Measurements from ENCODE around the gene PPIL6. TPM values are rescaled to one million over a fixed set of nuclear protein-coding genes. Genes with fewer than 3 reads are reported as not detected.

Gene PPIL6
- total RNA-seq, 1 experiment from 2014 or later = 3.9 TPM

DNA sequence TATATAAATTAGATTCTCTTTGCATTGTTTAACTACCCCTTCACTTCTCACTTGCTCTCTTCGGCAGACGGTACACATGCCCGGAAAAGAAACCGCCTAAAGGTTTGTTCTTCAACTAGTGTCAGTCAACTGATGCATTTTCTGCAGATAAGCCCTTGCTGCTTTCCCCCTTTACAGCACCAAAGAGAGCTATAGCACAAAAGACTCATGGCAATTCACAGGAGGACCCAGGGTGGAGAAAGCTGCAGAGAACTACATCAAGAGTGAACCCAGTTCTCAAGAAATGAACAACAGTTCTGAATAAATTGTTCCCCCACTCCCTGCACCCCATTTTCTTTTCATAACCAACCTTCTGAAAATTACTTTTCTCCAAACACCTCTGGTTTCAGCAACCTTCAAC, 67.1 kb downstream of the PPIL6 start:
- CTCF ChIA-PET = interaction anchor here (0.6 to 1.0 kb wide), 2 partner anchors 9 to 10 kb away, joined by 3 to 4 read pairs; partner anchors contain the start of gene CD164
- H3K27ac Mint-ChIP-seq (ENCODE audit: low read depth, unreplicated experiment) = peak overlapping the region; percentile 77
- TF ChIP-seq, protein P1, sequence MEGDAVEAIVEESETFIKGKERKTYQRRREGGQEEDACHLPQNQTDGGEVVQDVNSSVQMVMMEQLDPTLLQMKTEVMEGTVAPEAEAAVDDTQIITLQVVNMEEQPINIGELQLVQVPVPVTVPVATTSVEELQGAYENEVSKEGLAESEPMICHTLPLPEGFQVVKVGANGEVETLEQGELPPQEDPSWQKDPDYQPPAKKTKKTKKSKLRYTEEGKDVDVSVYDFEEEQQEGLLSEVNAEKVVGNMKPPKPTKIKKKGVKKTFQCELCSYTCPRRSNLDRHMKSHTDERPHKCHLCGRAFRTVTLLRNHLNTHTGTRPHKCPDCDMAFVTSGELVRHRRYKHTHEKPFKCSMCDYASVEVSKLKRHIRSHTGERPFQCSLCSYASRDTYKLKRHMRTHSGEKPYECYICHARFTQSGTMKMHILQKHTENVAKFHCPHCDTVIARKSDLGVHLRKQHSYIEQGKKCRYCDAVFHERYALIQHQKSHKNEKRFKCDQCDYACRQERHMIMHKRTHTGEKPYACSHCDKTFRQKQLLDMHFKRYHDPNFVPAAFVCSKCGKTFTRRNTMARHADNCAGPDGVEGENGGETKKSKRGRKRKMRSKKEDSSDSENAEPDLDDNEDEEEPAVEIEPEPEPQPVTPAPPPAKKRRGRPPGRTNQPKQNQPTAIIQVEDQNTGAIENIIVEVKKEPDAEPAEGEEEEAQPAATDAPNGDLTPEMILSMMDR (IDR thresholded peaks at IDR 0.05; ENCODE audit: unreplicated experiment) = no peak

DNA sequence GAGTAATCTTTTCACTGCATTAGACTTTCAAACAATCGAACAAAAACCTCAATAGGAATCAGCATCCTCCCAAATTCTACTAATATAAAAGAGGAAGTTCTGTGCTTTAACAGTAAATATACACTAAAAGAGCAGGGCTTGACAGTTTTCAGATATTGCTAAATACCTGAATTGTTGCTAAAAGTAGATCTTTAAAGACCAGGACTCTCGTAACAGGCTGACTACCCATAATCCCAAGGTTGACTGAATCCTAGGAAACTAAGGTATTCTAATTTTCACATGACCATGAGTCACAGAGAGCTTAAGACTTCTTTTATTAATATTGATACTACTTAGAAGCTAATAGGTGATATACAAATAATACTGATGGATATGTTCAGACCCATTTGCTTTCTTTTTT, 68.3 kb downstream of the PPIL6 start:
- intact Hi-C loops (cut with micrococcal nuclease) = no loop called here
- Mint-ChIP-seq H3K4me3 (ENCODE audit: unreplicated experiment) (no peak overlapping the region), H3K27me3 (ENCODE audit: insufficient read depth, unreplicated experiment) (no peaks in the 10 kb centered on the region), H3K4me1 (ENCODE audit: insufficient read depth, unreplicated experiment) (peaks cover 19% of the 10 kb centered on the region), H3K27ac (ENCODE audit: low read depth, unreplicated experiment) (peak overlapping the region; percentile 17), H3K9me3 (ENCODE audit: unreplicated experiment) (peaks cover 7% of the 10 kb centered on the region), H3K36me3 (ENCODE audit: insufficient read depth, unreplicated experiment) (peaks cover 80% of the 10 kb centered on the region)
- no TSS peak for BruUV-seq (replicated peaks)
- TF ChIP-seq, protein P1 (IDR thresholded peaks at IDR 0.05; ENCODE audit: unreplicated experiment) = no peak
- ChIA-PET CTCF (interaction anchor here (2.5 kb wide), 1 partner anchor 11 kb away, joined by 15 read pairs; the partner anchor contains the start of gene CD164), POLR2A (interaction anchor here (1.2 kb wide), 1 partner anchor 11 kb away, joined by 5 read pairs; the partner anchor contains the start of gene CD164)
- no peak for DNase-seq (ENCODE audit: unreplicated experiment)

More for the DNA sequence above, 67.1 kb downstream of the PPIL6 start:
- Mint-ChIP-seq H3K27me3 (ENCODE audit: insufficient read depth, unreplicated experiment) (no peaks in the 10 kb centered on the region), H3K9me3 (ENCODE audit: unreplicated experiment) (peaks cover 7% of the 10 kb centered on the region), H3K4me3 (ENCODE audit: unreplicated experiment) (no peak overlapping the region), H3K36me3 (ENCODE audit: insufficient read depth, unreplicated experiment) (peaks cover 82% of the 10 kb centered on the region), H3K4me1 (ENCODE audit: insufficient read depth, unreplicated experiment) (peaks cover 27% of the 10 kb centered on the region)
- no peak for DNase-seq (ENCODE audit: unreplicated experiment)
- POLR2A ChIA-PET = interaction anchor here (0.6 to 1.4 kb wide), 3 partner anchors 9 to 1443 kb away, joined by 3 to 5 read pairs (median 4); partner anchors contain the start of gene CD164
- BruUV-seq (replicated peaks) = no TSS peak
- intact Hi-C loops (cut with micrococcal nuclease) = no loop called here

DNA sequence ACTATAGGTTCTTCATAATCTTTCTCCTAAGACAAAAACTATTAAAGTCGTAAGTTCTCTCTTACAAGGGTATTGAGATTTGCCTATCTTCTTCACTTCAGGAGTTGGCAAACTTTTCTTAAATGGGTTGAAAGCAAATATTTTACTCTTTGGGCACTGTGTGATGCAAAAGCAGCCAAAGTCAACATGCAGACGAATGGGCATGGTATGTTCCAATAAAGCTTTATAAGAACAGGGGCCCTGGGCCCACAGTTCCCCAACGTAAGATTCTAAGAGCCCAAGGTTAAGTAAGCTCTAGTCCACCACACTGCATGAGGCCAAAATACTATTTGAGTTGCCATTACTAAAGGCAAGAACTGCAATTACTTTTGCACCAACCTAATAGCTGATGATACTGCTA, 69.6 kb downstream of the PPIL6 start:
- POLR2A ChIA-PET = interaction anchor here (0.7 to 2.5 kb wide), 6 partner anchors 8 to 20 kb away, joined by 3 to 8 read pairs (median 7); partner anchors contain the start of gene CD164
- H3K27ac Mint-ChIP-seq (ENCODE audit: low read depth, unreplicated experiment) = no peak overlapping the region
- no TSS peak for BruUV-seq (replicated peaks)
- CTCF ChIA-PET = interaction anchor here (0.6 to 2.5 kb wide), 6 partner anchors 9 to 232 kb away, joined by 3 to 15 read pairs (median 4); partner anchors contain the start of gene CD164
- peaks cover 7% of the 10 kb centered on the region for H3K9me3 Mint-ChIP-seq (ENCODE audit: unreplicated experiment)
- H3K4me1 Mint-ChIP-seq (ENCODE audit: insufficient read depth, unreplicated experiment) = peaks cover 19% of the 10 kb centered on the region
- H3K27me3 Mint-ChIP-seq (ENCODE audit: insufficient read depth, unreplicated experiment) = no peaks in the 10 kb centered on the region
- TF ChIP-seq, protein P1 (IDR thresholded peaks at IDR 0.05; ENCODE audit: unreplicated experiment) = no peak
- intact Hi-C loops (cut with micrococcal nuclease) = no loop called here
- no peak overlapping the region for H3K4me3 Mint-ChIP-seq (ENCODE audit: unreplicated experiment)
- peaks cover 80% of the 10 kb centered on the region for H3K36me3 Mint-ChIP-seq (ENCODE audit: insufficient read depth, unreplicated experiment)
- no peak for DNase-seq (ENCODE audit: unreplicated experiment)

DNA sequence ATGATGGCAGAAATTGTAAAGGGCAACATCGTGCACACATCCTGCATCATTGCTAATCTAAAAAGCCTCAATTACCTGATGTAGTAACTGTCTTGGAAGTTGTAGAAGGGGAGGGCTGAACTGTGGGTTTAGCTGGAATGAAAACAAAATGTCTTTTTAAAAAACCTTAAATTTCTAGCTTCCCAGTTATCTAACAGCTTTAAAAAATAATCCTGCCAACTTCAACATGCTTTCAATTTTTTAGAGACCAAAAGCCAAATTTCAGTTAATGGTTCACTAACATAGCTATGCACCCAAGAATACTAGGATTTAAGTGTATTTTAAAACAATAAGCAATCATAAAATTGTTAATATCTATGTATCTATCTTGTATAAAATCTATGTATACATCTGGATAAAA, 70.1 kb downstream of the PPIL6 start:
- TF ChIP-seq, protein P1 (IDR thresholded peaks at IDR 0.05; ENCODE audit: unreplicated experiment) = no peak
- H3K9me3 Mint-ChIP-seq (ENCODE audit: unreplicated experiment) = peaks cover 7% of the 10 kb centered on the region
- no TSS peak for BruUV-seq (replicated peaks)
- intact Hi-C loops (cut with micrococcal nuclease) = no loop called here
- ChIA-PET CTCF (interaction anchor here (0.6 to 2.5 kb wide), 6 partner anchors 9 to 738 kb away, joined by 3 to 15 read pairs (median 4); partner anchors contain the start of gene CD164), POLR2A (interaction anchor here (0.7 to 2.5 kb wide), 6 partner anchors 8 to 20 kb away, joined by 3 to 8 read pairs (median 7); partner anchors contain the start of gene CD164)
- H3K4me3 Mint-ChIP-seq (ENCODE audit: unreplicated experiment) = no peak overlapping the region
- peaks cover 79% of the 10 kb centered on the region for H3K36me3 Mint-ChIP-seq (ENCODE audit: insufficient read depth, unreplicated experiment)
- no peak for DNase-seq (ENCODE audit: unreplicated experiment)
- H3K4me1 Mint-ChIP-seq (ENCODE audit: insufficient read depth, unreplicated experiment) = peaks cover 19% of the 10 kb centered on the region
- no peak overlapping the region for H3K27ac Mint-ChIP-seq (ENCODE audit: low read depth, unreplicated experiment)
- H3K27me3 Mint-ChIP-seq (ENCODE audit: insufficient read depth, unreplicated experiment) = no peaks in the 10 kb centered on the region

Data from MCF 10A (cell line).